Measurements from ENCODE around the gene OR1G1.
"Not testable (repeated sequence)": the region's sequence is repeated elsewhere in the genome, so short reads cannot be mapped to it uniquely, and the experiment has no call there.

The OR1G1 gene

GRCh38 chr17:3127451-3127850 is at the start of gene OR1G1:
Gene OR1G1 (minus strand): TSS chr17:3127551. CDS start chr17:3127551, 0 bp downstream.
- no peak for DNase-seq (ENCODE audit: low read depth)

GRCh38 chr17:3167574-3167973 is 40.2 kb upstream of the OR1G1 start:
- DNase-seq (ENCODE audit: low read depth), result no peak

GRCh38 chr17:3157218-3157617 is 29.9 kb upstream of the OR1G1 start:
- no peak for DNase-seq (ENCODE audit: low read depth)

- not testable (repeated sequence) for DNase-seq (ENCODE audit: low read depth)
Observed at GRCh38 chr17:3137494-3137893, 10.1 kb upstream of the OR1G1 start.

GRCh38 chr17:3104322-3104721 is 23.0 kb downstream of the OR1G1 start, which contains the start of gene OR1D2:
Gene OR1D2 (minus strand): TSS chr17:3104422. CDS start chr17:3092996, 11,426 bp downstream.
- DNase-seq (ENCODE audit: low read depth), result no peak

All from stimulated activated CD8-positive, alpha-beta memory T cell treated with anti-CD3 and anti-CD28 coated beads, Interleukin-12 subunit alpha, Interleukin-12 subunit beta, amount 100 ng/mL, for 1 hour (primary cell).